GM18858 (cell line): ENCODE measurements around the gene VIPR2.

ENCODE experiments used
- ATAC-seq: cut with Tn5 transposase; IDR thresholded peaks from one replicate; pipeline ENCODE4 v1.9.1; 2021; ENCODE audit not compliant: unreplicated experiment

The VIPR2 gene

DNA sequence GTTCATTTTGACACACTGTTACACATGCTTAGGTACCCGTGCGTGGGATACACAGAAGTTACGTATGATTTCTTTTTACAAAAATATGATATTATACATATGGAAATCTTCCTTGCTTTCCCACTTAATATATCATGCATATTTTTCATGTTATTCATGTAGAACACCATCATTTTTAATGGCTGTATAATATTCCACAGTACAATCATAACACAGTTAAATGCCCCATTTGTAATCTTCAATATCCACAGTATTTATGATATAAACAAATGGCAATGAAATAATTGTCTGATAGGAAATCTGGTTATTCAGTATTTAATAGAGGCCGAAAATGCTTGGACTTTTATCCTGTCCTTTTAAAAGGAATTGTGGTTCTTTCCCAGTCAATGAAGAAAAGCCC lies 23.2 kb downstream of the VIPR2 start:
- ATAC-seq, result no peak

DNA sequence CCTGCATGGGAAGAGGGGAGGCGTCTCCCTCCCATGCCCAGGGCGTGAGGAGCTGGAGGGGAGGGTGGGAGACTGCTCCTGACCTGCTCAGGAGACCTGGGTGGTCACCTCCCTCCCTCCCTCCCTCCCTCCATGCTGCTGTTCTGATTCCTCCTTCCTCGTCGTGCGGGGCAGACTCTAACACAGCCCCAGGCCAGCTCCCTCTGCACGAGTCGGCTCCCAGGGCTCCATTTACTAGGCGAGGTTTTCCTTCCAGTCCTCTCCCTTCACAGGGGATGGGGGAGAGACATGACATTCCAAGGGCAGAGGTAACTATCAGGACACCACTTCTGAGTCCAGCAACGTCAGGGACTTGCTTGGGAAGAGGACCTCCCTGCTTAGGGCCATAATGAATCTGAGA lies 23.6 kb downstream of the VIPR2 start:
- no peak for ATAC-seq

DNA sequence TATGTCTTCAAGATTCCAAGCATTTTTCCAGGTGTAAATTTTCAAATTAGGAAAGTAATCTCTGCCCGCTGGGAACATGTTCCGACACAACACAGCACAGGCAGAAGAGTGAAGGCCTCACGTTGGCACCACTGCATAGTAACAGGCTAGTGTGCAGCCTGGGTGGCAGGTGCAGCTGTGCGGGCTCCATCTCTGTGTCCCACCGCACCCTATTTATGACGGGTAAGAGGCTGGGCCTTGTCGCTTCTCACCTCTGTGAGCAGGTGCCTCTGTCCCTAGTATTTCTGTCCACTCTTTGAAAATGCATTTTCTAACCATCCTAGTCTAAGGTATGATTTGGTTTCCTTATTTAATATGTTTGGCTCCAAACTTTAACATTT lies 24.1 kb downstream of the VIPR2 start:
- no peak for ATAC-seq

DNA sequence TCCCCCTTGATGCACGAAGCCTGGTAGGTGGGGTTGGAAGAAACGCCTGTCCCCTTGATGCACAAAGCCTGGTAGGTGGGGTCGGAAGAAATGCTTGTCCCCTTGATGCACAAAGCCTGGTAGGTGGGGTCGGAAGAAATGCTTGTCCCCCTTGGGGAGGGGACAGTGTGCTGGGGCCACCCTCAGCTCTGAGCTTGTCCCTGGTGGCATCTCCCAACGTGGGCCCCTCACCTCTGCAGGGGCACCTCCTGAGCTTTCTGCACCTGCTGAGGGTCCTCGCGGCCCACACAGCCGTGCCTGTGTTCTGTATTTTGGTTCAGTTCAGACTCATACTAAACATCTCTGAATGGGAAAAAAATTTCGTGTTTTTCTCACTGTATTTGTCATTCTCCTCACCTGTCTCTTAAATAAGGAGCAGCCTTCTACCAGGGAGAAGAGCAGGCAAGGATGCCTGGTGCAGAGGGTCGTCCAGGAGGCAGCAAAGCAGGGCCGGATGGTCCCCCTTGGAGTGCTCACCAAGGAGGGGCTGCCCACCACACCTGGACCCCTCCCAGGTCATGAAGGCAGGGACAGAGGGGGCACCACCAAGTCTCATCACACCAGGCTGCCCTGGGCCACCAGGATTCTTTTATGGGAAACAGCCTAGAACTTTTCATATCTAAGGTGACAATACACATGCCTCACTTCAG lies 24.7 kb downstream of the VIPR2 start:
- ATAC-seq, result no peak

DNA sequence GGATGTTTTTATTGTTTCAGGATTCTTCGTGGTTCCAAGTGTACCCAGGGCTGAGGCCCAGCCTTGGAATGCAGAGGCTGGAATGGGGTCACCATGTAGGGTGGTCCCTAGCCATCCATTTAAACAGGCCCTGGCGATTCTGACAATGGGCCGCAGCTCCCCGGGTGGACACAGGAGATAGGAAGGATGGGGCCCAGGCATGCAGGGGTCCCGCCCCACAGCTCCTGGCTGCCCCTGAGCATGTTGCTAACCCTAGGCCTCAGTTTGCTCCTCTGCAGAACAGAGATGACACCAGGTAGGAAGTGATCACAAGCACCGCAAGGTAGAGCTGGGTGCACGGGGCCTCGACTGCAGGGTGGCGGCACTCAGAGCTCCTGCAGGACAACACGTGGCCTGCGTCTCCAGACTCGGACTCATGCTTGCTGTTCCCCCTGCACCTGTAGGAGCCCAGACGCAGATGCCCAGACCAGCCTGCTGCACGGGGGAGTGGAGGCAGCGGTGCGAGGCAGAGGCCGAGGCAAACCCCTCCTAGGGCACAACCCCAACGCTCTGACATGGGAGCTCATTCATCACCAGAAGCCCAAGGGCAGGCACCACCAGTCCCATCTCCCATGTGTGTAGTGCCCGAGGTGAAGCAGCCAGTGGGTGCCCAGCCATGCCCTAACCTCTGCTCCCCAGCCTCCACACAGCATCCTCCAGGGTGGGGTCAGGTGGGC lies 25.5 kb downstream of the VIPR2 start:
- no peak for ATAC-seq

DNA sequence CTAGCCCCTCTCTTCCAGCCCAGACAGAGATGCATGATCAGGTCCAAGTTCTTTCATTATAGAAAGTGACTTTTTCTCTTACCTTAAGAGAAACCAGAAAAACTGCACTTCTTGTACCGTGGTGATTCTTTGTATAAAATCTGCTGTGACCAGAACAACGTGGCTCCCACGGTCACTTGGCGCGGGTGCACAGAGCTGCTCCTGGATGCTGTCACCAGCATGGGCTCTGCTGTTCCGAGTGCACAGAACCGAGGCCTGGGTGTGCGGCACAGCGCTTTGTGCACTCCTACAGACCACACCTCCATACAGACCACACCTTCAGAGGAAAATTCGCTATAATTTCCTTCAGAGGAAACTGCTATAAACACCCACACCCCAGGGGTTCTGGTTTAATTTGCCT lies 26.0 kb downstream of the VIPR2 start:
- no peak for ATAC-seq

DNA sequence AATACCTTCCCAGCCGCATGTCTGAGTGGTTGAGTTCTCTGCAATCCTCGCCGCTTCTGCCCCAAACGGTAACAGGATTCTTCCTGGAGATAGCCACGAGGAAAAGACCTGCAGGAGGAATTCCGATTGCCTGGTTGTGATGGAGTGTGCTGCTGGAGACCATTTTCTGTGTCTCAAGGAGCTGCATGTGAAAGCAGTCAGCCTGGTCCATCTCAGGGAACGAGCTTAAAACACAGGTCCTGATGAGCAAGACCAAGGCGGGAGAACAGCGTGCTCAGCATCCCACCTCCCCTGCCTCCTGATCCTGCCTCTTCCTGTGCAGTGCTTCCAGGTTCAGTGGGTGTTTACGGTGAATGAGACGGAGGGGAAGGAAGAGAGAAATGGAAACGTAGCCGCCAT lies 26.5 kb downstream of the VIPR2 start:
- ATAC-seq, result no peak

DNA sequence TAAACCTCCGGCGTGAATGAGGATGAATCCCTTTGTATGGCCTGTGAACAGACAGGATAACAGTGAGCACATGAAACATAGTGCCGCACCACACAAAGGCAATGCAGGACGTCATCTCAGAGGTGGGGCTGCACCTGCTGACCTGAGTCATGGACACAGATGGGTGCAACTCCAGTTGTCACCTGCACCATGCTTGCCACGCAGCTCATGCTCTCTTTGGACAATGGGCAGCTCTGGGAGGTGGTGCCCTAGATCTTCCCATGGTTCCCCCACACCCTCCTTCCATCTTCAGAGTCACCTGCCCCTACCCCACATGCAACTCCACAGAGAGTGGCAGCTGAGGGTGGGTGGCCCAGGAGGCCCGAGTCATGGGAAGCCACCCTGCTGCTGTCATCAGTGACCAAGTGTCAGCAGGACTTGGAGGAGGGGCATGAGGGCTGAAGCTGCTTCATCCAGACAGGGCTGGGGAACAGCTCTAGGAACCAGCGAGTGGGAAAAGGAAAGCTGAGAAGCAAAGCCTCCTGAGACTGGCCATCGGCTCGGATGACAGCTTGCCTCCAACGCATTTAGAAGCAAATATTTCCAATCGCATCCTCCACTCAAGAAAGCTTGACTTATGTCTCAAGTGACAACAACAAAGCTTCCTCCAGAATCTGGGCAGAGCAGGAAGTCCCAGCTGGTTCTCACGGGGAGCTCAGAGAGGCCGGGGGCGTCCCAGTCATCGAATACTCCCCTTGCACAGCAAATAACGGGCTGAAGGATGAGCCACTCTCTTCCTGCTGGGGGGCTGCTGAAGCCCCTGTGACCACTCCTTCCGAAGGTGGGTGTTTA lies 27.1 kb downstream of the VIPR2 start:
- no peak for ATAC-seq

DNA sequence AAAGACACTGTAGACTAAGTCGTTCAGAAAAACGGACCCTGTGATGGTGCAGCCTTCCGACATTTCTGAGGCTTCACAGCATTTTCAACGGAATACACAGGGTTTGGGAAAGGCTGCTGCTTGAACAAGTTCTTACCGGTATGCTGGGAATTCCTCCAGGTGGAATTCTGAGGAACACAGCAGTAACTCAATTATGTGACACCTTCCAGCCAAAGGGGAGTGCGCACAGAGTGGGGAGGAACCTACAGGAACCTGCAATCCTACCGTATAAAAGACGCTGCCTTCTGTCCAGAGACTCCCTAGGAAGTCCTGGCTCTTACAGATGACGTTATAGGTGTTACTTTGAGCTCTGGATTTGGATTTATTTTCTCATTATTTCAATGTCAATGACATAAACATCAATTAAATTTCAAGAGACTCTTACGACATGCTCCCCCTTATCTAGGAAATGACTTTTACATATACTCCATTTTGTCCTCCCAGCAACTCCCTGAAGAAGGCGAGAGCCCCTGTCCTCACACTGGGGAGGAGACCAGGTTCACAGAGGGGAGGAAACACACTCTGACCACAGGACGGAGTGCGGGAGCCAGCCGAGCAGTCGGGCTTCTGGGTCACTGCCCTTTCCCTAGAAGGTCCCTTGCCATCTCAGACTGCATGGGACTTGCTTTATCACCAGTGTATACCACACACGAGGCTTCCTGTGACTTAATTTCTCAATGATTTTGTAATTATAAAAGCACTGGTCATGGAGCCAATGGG lies 27.9 kb downstream of the VIPR2 start:
- no peak for ATAC-seq

DNA sequence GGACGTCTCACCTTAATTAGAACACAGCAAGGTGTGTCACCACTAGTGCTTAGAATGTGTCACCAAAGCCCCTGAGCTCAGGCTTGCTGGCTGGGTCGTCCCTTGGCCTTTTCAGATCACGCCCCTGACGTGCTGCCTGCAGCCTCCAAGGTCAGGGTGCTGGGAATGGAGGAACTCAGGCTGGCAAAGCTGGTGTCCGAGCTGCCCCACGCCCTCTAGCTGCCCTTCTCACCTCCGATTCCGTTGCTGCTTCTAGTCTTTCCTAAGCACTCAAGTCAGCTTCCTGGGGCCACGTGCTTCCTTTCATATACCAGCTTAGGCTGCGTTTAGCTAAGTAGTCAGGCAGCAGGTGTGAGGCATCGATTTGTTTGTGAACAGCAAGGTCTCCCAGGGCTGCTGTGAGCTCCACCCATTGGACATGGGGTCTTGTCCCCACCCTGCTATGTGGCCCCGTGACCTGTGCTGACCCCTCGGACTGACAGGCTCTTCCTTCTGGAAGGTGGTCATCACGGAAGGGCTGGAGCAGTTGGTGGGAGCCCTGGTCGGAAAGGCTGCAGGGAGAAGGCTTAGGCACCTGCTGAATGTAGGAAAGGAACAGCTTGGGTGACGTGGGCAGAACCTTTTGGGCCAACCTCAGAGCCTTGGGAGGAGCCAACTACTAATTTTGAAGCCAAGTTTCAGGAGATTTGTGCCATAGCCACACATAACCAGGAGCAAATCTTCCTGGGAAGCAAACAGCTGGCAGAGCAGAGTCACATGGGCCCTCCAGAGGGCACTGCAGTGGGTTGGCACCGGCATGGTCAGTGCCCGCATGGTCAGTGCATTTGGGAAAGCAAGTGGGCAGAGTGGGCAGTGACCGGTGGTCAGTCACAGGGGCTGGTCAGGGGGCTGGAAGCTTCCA lies 28.8 kb downstream of the VIPR2 start:
- no peak for ATAC-seq

DNA sequence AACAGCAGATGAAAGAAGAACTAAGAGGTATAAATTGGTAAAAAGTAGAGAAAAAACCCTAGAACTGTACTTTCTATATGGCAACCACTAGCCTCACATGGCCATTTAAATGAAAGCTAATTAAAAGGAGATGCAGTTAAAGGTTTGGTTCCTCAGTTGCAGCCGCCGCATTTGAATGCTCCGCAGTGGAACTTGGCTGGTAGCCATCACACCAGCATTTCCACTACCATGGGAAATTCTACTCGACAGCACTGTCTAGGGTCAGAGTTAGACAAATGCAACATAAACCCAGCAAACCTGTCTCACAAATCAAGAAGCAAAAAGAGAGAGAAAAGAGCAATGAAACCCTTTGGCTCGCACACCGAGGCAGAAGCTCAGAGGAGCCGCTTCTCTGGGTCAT lies 29.7 kb downstream of the VIPR2 start:
- no peak for ATAC-seq

DNA sequence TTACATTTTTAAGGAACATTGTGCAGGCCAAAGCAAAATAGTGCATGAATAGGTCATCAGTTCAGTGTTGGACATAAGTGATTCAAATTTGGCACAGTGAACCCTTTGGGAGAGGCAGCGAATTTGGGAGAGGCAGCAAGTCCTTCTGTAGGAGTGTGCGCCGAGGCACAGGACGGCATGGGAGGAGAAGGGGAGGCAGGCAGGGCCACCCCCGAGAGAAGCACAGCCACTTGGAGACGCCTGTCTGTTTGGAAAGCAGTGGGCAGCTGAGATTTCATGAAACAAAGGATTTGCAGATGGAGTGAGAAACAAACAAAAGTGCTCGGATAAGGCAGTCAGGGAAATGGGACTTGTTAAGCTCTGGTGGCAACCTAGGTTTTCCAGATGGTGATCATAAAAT lies 30.6 kb downstream of the VIPR2 start:
- ATAC-seq, result no peak

DNA sequence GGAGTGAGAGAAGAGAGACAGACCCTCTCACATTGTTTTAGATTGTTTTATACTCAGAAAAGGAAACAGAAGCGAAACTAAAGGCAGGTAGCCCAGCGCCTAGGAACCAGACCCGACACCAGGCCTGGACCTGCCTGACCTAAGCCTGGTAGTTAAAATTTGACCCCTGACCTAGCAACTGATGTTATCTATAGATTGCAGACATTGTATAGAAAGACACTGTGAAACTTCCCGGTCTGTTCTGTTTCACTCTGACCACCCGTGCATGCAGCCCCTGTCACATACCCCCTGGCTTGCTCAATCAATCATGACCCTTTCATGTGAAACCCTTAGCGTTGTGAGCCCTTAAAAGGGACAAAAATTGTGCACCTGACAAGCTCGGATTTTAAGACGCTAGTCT lies 31.6 kb downstream of the VIPR2 start:
- no peak for ATAC-seq

DNA sequence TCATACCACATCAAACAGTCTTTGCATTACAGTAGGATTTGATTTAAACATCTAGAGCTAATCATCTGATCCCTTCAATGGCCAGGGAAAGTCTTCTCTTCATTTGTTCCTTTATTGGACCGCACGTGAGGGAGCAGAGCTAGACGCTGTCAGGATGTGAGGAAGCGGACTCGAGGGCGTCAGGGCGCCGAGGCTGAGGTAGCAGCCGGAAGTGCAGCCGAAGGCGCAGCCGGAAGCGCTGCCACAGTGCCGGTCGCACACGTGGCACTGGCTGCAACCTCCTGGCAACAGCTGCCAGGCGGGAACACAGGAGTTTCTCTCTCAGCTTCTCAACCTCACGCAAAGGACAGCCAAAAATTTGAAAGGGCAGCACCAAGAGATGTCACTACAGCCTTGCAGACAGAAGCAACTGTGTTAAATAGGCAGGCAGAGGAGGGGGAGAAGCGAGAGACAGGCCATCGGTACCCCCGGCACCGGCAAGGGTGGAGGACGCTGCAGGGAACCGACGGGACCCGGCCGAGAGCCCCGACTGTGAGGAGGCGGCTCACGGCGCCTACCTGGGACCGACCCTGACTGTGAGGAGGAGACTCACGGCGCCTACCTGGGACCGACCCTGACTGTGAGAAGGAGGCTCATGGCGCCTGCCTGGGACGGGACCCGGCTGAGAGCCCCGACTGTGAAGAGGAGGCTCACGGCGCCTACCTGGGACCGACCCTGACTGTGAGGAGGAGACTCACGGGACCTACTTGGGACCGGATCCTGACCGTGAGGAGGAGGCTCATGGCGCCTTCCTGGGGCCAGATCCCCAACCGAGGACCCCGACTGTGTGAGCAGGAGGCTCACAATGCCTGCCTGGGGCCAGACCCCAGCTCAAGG lies 32.3 kb downstream of the VIPR2 start:
- no peak for ATAC-seq

DNA sequence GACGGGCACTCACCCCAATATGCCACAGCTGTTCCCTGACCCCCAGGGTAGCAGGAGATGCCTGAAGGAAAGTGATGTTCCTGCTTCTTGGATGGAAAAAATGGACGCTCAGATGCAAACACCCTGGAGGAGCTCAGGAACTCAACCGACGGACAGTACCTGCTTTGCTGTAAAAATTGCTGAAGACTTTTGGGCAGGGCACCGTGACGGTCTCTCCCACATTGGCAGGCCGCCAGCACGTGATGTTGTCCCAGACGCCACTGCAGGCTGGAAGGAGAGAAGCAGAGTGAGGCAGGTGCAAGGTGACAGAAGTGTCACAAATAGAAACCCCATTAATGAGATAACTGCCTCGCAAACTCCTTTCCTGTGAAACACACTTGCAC lies 35.0 kb downstream of the VIPR2 start:
- no peak for ATAC-seq

DNA sequence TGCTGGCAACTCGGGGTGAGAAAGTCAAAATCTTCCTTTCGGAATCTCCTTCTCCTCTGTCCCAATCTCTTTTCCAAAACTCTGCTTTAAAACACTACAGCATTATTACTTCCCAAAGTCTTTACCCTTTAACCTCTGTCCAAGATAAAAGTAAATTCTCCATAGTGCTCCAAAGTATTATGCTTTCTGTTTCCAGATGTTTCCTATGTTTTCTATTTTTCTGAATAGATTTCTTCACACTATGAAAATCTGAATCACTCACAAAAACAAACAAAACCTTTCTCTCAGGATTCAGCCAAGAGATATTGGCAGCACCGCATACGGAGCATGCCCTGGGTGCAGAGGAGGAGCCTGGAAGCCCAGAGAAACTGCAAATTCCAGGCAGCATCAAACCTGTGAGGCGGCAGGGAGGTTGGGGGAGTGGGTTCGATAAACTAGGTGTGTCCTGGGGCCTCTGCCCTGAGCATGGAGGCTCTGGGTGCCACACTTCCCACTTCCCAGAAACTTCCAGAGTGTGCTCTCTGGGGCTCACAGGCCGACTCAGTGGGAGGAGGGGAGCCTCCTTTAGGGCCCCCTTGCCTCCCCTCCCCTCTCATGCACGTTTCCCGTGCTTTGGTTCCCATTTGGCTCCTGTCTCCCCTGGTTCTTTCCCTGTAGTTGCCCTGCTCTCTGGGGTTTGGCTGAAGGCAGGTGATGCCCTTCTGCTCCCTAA lies 35.6 kb downstream of the VIPR2 start:
- no peak for ATAC-seq

DNA sequence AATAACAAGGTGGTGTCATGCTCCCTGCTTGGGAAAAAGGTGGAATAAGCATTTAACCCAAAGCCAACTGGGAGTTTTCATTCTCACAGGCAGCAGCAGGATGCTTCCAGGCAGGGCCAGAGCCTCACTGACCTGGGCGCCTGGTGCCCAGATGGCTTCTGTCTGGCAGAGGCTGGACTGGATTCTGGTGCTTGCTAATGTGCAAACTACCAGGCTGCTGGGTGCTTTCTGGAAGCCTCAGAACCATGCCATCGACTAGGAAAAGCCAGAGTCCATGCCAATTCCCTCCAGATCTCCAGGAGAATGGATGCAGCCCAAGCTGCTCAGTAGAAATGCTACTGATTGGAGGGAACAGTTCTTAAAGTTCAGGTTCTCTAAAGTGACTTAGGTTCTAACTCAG lies 36.2 kb downstream of the VIPR2 start:
- no peak for ATAC-seq

DNA sequence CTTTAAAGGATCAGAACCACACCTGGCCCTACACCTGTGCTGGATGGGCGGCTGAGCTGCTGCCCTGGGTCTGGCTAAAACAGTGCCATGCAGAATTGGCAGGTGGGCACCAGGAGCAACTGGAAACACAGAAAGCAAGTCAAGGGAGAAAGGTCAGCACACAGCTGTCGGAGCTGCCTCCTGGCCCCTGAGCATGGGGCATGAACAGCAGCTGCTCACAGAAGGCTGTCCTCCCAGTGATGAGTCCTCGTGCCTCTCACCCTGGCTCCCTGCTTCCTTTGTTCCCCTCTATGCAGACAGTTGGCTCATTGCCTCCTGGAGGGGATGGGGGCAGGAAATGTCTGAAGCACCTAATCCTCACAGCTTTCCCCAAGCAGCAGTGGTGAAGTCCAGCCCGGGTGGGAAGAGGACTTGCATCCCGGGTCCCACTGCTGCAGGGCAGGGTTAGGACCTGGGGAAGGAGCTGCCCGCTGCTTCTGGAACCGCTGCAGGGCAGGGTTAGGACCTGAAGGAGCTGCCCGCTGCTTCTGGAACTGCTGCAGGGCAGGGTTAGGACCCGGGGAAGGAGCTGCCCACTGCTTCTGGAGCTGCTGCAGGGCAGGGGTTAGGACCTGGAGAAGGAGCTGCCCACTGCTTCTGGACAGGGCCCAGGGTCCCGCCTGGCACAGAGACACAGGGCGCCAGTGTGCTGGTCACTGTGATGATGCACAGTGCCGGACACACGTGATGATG lies 37.3 kb downstream of the VIPR2 start:
- ATAC-seq, result no peak
